Fibroblast of skin of abdomen (primary cell): ENCODE data around the gene SLC25A15. TPM values are rescaled to one million over a fixed set of nuclear protein-coding genes. Genes with fewer than 3 reads are reported as not detected.

Experiments used
- DNase-seq: peaks from one replicate; pipeline ENCODE4 v3.0.0-alpha.2; 2013
- polyA plus RNA-seq, 2 experiments: library from polyadenylated mRNA; unstranded; fragments of 120-200 nt; gene quantifications; one replicate each; pipeline ENCODE4 v1.2.1, GENCODE V29; 2013; ENCODE audit not compliant: insufficient read length in 2 of 2

Gene SLC25A15
- polyA plus RNA-seq (2013, experiment 1 of 2; ENCODE audit: insufficient read length): 17.5 TPM
- polyA plus RNA-seq (2013, experiment 2 of 2; ENCODE audit: insufficient read length): 17.4 TPM

GRCh38 chr13:40789275-40790153 is at the start of gene SLC25A15:
Gene SLC25A15 (plus strand): TSS chr13:40789611. CDS start chr13:40793227, 3,616 bp downstream.
- DNase-seq: peak; percentile 82

DNA sequence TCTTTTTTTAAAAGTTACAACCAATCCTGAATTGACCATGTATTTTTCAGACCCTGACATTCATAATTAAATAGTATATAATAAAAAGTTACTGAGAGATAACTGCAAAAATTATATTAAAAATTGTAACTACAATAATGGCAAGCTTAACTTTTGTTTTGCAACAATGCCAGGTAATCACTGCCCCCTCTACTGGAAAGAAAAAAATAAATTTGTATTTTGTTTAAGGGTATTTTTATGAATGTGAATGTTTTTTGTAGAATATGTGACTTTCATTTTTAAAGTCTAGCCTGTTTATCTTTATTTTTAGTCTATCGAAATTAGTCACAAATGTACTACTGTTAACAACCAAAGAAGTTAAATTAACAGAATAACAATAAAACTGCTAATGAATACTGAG is 40.1 kb upstream of the SLC25A15 start:
- no peak for DNase-seq

GRCh38 chr13:40755082-40755700 is 34.2 kb upstream of the SLC25A15 start:
- no peak for DNase-seq

- DNase-seq: no peak
Observed at GRCh38 chr13:40756042-40756441, 33.4 kb upstream of the SLC25A15 start.

DNA sequence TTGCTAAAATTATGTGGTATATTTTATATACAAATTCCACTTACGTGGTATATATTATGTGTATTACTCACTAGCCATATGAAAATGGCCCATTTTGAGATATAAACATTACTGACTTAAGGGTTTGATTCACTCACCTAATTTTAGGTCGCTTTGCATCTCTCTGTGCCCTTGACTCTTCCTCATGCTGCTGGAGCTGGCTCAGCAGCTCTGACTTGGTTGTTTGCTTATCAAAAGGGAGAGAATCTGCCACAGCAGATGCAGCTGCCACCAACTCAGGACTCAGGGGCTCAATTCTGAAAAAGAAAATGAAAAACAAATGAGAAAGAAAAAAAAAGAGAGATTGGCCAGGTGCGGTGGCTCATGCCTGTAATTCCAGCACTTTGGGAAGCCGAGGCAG is 30.6 kb upstream of the SLC25A15 start:
- DNase-seq: no peak

- peak; percentile 59 for DNase-seq
Observed at GRCh38 chr13:40762849-40763248, 26.6 kb upstream of the SLC25A15 start.

GRCh38 chr13:40764587-40765403 is 24.6 kb upstream of the SLC25A15 start:
- DNase-seq: peak; percentile 73

DNA sequence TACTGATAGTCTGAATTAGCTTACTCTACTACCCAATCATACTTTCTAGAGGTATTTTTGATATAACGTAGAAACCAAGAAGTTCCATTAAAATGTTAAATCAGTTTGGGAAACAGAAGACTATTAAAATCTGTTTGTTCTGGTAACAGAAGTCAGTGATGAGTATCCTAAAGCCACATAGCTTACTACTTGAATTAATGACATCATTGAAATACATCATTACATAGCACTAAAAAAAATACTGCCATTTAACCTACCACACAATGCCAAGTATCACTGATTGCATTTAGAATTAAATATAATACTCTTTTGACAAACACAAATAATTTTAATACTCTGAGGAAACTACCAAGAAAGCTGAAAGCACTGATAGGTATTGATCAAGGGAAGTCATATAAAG is 23.8 kb upstream of the SLC25A15 start:
- no peak for DNase-seq

GRCh38 chr13:40769970-40770369 is 19.4 kb upstream of the SLC25A15 start:
- no peak for DNase-seq

- DNase-seq: no peak
Observed at GRCh38 chr13:40770609-40770933, 18.8 kb upstream of the SLC25A15 start.

DNA sequence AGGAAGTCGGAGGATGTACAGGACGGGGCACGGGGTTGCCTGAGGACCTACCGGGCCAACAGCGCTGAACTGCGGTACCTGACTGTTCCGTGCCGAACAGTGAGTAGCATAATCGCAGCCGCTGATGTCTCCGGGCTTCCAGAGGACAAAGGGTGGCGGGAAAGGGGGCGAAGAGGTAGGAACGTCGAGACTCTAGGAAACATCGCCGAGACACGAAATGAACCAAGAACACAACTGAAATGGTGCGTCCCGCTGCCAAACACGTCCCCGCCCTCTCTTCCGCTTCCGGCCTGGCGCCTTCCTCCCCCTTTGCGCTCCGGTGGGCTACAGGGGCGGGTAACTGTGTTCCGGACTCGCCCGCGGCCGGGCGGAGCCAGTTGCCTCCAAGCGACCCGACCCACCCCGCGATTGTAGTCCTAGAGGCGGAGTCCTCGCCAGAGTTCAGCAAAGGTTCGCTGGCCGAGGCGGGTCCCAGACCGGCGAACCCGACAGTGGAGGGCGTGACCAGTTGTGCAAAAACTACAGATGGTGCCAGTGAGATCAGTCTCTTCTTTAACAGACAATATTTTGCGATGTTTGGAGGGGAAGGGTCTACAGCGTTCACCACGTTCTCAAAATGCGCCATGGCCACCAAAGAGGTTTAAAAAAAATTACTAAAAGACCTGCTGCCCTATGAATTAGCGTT is 18.3 kb upstream of the SLC25A15 start, which contains the start of gene MRPS31:
MRPS31 (minus strand) TSS at position 257 of the 685 bp plus-strand sequence; CDS start at position 203, 54 bp downstream.
- DNase-seq: peak; percentile 93

- no peak for DNase-seq
Observed at GRCh38 chr13:40772765-40773473, 16.5 kb upstream of the SLC25A15 start.

- no peak for DNase-seq
Observed at GRCh38 chr13:40774672-40775071, 14.7 kb upstream of the SLC25A15 start.

DNA sequence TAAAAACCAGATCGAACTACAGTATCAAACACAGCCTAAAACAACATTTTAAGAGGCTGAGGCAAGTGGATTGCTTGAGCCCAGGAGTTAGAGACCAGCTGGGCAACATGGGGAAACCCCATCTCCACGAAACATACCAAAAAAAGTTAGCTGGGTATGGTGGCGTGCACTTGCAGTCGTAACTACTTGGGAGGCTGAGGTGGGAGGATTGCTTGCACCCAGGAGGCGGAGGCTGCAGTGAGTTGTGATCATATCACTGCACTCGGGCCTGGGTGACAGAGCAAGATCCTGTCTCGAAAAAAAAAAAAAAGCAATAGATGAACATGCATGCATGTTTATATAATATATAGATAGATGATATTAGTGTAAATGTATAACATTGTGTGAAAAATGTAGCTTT is 13.2 kb upstream of the SLC25A15 start:
- no peak for DNase-seq

DNA sequence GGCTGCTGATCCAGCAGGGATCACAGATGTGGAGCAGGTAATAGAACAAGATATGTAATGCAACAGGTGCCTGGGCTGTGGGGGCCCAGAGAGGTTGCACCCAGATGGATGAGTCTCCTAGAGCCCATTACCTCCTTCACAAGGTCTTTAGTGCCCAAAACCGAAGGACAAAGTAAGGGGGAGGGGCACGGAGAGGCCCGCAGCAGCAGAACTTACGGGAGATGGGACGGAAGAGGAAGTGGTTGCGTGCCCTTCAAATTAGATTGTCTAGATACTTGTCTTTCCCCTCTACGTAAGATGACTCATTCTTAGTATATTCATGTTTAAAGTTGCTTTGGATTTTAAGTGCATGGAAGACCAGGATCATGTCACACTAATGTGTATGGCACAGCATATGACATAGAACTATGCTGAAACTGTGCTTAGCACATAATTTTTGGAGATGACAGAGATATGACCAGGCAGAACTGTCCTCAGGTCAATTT is 12.7 kb upstream of the SLC25A15 start:
- DNase-seq: peak; percentile 50

DNA sequence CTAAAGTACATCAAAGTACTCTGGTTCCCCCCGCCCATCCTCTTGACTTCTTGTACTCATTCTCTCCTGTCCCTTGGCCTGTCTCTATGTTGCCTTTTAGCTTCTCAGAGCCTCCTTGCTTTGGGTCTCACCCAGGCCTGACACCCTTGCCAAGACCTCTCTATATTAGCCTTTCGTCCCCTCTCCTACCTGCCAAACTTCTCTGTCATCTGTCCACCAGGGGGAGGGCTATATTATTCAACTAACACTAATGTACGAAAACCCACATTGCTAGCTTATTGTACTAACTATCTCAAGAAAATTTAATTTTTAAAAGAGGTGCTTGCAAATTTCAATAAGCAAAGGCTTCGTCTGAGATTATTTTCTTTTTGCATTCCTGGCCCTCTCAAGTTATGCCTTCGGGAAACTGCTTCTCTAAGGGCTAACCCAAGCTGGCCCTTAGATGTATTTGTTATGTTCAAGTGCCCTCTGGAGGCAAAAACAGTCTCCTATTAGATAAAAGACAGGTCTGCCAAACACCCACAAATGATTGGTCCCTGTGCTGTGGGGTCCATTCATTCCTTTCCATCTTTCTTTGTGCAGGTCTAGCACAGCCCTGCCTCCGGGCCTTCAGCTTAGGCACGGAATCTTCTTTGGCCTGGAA is 12.1 kb upstream of the SLC25A15 start:
- DNase-seq: peak; percentile 47

GRCh38 chr13:40777809-40778175 is 11.6 kb upstream of the SLC25A15 start:
- no peak for DNase-seq

DNA sequence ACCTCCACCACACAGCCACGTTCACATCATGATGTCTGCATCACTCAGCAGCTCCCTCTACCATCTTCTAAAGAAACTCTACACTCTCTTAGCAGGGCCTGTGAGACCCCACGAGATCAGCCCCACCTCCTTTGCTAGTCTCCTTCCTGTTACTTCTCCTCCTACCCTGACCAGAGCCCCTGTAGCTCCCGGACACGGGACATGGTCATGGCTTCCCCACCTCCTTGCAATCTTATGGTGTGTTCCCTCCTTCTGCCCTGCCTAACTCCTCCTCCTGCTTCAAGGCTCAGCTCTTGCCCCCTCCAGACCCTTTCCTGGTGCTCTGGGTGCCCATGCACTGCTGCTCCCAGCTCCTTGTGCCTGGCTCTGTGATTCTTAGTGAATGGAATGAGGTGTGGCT is 10.4 kb upstream of the SLC25A15 start:
- DNase-seq: no peak

DNA sequence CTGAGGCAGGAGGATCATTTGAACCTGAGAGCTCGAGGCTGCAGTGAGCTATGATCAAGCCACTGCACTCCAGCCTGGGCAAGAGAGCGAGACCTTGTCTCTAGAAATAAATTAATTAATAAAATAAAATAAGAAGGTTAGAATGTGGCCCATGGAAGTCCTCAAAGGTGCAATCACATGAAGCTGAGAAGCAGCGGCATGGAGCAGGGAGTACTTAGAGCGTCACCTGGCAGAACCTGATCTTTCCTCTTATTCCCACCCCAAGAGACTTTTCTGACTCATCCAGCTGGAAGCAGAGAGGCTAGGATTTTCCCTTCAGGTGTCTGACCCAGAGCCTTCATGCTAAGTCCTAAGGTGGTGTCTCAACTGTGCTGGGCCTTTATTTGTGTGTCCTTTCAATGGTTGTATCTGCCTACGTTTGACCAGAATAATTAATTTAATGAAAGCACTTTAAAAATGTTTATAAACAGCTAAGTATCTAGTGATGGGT is 9.6 kb upstream of the SLC25A15 start:
- DNase-seq: no peak

DNA sequence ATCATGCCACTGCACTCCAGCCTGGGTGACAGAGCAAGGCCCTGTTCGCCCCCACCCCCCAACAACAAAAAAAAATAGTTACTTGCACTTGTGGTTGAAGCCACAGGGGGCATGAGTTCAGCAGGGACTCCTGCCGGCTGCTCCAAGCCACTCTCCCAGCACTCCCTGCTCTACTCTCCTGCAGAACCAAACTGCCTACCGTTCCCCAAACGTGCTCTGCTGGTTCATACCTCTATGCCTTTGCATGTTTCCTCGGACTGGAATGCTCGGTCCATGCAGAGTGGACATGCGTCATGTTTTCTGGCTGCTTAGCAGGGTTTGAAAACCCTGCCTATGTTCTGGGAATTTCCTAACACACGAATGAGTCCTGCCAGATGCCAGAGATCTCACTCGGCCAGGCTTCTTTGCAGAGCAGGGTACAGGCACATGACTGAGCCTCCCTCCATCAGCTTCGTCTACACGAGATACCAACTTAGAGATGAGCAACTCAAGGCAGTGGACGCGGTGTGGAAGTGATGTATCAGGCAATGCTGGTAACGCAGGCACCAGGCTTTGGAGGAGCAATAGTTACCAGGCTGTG is 8.5 kb upstream of the SLC25A15 start:
- DNase-seq: no peak
